ENCODE measurements around the gene BMP7. TPM values are rescaled to one million over a fixed set of nuclear protein-coding genes. Genes with fewer than 3 reads are reported as not detected.

The BMP7 gene
- total and polyA plus RNA-seq, 9 of the 15 experiments (the other 6 are each of a cell fraction or from before 2014, with no cell fraction given), result 0.18 TPM; not detected in 8

DNA sequence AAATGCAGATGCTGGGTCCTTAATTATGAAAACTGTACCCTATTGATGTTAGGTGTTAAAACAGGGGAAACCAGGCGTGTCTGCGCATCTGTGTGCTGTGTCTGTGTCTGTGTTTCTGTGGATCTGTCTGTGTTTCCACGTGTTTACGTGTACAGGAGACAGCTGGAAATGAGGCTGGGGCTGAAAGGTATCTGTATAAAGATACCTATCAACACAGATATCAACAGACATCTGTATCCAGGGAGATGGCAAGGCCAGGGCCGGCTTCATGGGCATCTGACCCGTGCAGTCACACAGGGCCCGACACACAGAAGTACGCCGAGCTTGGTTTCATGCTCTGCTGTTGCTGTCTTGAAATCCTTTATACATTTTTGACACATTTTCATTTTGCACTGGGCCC is 48.6 kb downstream of the BMP7 start:
- FAIRE-seq, result no peak
- no peaks in the 10 kb centered on the region for H3K79me2 ChIP-seq (ENCODE audit: control insufficient read depth, insufficient read depth, low read length)

DNA sequence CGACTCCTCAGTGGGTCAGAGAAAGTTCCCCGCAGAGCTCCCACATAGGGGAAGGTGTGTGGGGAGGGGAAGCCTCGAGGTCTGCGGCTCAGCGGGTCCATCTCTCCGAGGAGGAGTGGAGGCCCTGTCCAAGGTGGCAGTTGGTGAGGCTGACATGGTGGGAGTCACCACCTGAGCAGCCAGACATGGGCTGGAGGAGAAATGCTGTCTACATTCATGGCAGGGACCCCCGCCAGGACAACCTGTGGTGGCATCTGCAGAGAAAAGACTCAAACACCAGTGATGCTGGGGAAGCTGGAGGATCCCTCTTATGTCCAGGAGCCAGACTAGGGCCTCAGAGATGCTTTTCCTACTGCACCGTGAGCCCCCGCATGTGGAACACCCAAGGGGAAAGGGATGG is 49.8 kb downstream of the BMP7 start:
- in situ Hi-C loops (cut with MboI) (no loop called here), intact Hi-C loops (cut with micrococcal nuclease) (no loop called here)
- FAIRE-seq (no peak), ATAC-seq (no peak), DNase-seq (ENCODE audit: extremely low read depth in 1 of 4, low spot score in 3 of 4) (no peak)
- ChIA-PET CTCF (ENCODE audit: low intra/inter-chr PET ratio) (no interaction called here), POLR2A (interaction anchor here (0.6 kb wide), 1 partner anchor 134 kb away, joined by 3 read pairs; no protein-coding TSS in a partner anchor)
- H3K36me3 ChIP-seq (ENCODE audit: control insufficient read depth, insufficient read depth, low read length), result no peaks in the 10 kb centered on the region
- H2AFZ ChIP-seq (ENCODE audit: low read depth, low read length), result no peak overlapping the region
- BruUV-seq (replicated peaks), result no TSS peak
- peaks cover 18 to 82% of the 10 kb centered on the region in 2 experiments; a peak in 4 of 5 replicates for H3K27me3 ChIP-seq (ENCODE audit: control insufficient read depth in 2 of 2, insufficient read depth in 2 of 2, low read length in 2 of 2)
- no peaks in the 10 kb centered on the region for H3K9me3 ChIP-seq (replicated peaks; ENCODE audit: control insufficient read depth, insufficient read depth, low read depth, low read length)
- H3K4me1 ChIP-seq (replicated peaks in 1 of 2; ENCODE audit: control insufficient read depth in 2 of 2, insufficient read depth in 2 of 2, low read length in 2 of 2), result peaks cover 0 to 7% of the 10 kb centered on the region in 2 experiments; a peak in 1 of 5 replicates
- 4% methylated on average over 9 of the region's 9 CpGs for WGBS (ENCODE audit: insufficient coverage, low coverage, missing lambda C conversion rate)
- H3K9ac ChIP-seq (ENCODE audit: insufficient read depth in 1 of 2, low read depth in 2 of 2, low read length in 2 of 2), result no peak overlapping the region
- H3K27ac ChIP-seq (ENCODE audit: extremely low read depth, low read depth, low read length), result no peak overlapping the region
- no peak overlapping the region for H3K4me3 ChIP-seq
- no peaks in the 10 kb centered on the region for H3K79me2 ChIP-seq (ENCODE audit: control insufficient read depth, insufficient read depth, low read length)
- H3K4me2 ChIP-seq (ENCODE audit: insufficient read depth, low read length), result no peak overlapping the region
- 0 out of 2 replicates have a peak, but pooled peaks cover 5% of the 10 kb centered on the region for H4K20me1 ChIP-seq (replicated peaks; ENCODE audit: control insufficient read depth, insufficient read depth, low read length)
- no peaks in the 10 kb centered on the region for H3K9me1 ChIP-seq (ENCODE audit: control insufficient read depth, insufficient read depth, low read length)
- TF ChIP-seq C11orf30 (IDR thresholded peaks at IDR 0.05; ENCODE audit: low read depth) (no peak), EWSR1 (IDR thresholded peaks at IDR 0.05; ENCODE audit: borderline replicate concordance, low read depth, partially characterized antibody) (peak; percentile 59)
- TF ChIP-seq, protein P1, sequence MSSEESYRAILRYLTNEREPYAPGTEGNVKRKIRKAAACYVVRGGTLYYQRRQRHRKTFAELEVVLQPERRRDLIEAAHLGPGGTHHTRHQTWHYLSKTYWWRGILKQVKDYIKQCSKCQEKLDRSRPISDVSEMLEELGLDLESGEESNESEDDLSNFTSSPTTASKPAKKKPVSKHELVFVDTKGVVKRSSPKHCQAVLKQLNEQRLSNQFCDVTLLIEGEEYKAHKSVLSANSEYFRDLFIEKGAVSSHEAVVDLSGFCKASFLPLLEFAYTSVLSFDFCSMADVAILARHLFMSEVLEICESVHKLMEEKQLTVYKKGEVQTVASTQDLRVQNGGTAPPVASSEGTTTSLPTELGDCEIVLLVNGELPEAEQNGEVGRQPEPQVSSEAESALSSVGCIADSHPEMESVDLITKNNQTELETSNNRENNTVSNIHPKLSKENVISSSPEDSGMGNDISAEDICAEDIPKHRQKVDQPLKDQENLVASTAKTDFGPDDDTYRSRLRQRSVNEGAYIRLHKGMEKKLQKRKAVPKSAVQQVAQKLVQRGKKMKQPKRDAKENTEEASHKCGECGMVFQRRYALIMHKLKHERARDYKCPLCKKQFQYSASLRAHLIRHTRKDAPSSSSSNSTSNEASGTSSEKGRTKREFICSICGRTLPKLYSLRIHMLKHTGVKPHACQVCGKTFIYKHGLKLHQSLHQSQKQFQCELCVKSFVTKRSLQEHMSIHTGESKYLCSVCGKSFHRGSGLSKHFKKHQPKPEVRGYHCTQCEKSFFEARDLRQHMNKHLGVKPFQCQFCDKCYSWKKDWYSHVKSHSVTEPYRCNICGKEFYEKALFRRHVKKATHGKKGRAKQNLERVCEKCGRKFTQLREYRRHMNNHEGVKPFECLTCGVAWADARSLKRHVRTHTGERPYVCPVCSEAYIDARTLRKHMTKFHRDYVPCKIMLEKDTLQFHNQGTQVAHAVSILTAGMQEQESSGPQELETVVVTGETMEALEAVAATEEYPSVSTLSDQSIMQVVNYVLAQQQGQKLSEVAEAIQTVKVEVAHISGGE (CRISPR knock-in tag; IDR thresholded peaks at IDR 0.05), result peak in 1 of 3 experiments; percentile 94; a peak in 2 of 6 replicates

More for the DNA sequence above, 48.6 kb downstream of the BMP7 start:
- H3K36me3 ChIP-seq (ENCODE audit: control insufficient read depth, insufficient read depth, low read length), result no peaks in the 10 kb centered on the region
- H3K9me3 ChIP-seq (replicated peaks; ENCODE audit: control insufficient read depth, insufficient read depth, low read depth, low read length), result no peaks in the 10 kb centered on the region
- in situ Hi-C loops (cut with MboI), result no loop called here
- H3K4me3 ChIP-seq, result no peak overlapping the region
- H3K4me2 ChIP-seq (ENCODE audit: insufficient read depth, low read length), result no peak overlapping the region
- TF ChIP-seq HIVEP1 (CRISPR knock-in tag; IDR thresholded peaks at IDR 0.05), result no peak
- peak; percentile 23 for TF ChIP-seq EWSR1 (IDR thresholded peaks at IDR 0.05; ENCODE audit: borderline replicate concordance, low read depth, partially characterized antibody)
- POLR2A ChIA-PET, result interaction anchor here (1.2 kb wide), 1 partner anchor 16 kb away, joined by 3 read pairs; no protein-coding TSS in a partner anchor
- no peaks in the 10 kb centered on the region for H3K4me1 ChIP-seq (replicated peaks in 1 of 2; ENCODE audit: control insufficient read depth in 2 of 2, insufficient read depth in 2 of 2, low read length in 2 of 2)
- 0% methylated on average over 9 of the region's 9 CpGs for WGBS (ENCODE audit: insufficient coverage, low coverage, missing lambda C conversion rate)
- H3K27ac ChIP-seq (ENCODE audit: extremely low read depth, low read depth, low read length), result no peak overlapping the region
- 0 out of 2 replicates have a peak, but pooled peaks cover 5% of the 10 kb centered on the region for H4K20me1 ChIP-seq (replicated peaks; ENCODE audit: control insufficient read depth, insufficient read depth, low read length)
- H3K9me1 ChIP-seq (ENCODE audit: control insufficient read depth, insufficient read depth, low read length), result no peaks in the 10 kb centered on the region
- CTCF ChIA-PET (ENCODE audit: low intra/inter-chr PET ratio), result no interaction called here
- intact Hi-C loops (cut with micrococcal nuclease), result no loop called here
- H3K27me3 ChIP-seq (ENCODE audit: control insufficient read depth in 2 of 2, insufficient read depth in 2 of 2, low read length in 2 of 2), result peaks cover 8 to 81% of the 10 kb centered on the region in 2 experiments; a peak in 3 of 5 replicates
- ATAC-seq, result no peak
- BruUV-seq (replicated peaks), result no TSS peak
- no peak for DNase-seq (ENCODE audit: extremely low read depth in 1 of 4, low spot score in 3 of 4)
- no peak overlapping the region for H2AFZ ChIP-seq (ENCODE audit: low read depth, low read length)
- H3K9ac ChIP-seq (ENCODE audit: insufficient read depth in 1 of 2, low read depth in 2 of 2, low read length in 2 of 2), result no peak overlapping the region

All from K562 (cell line).